A549 treated with dexamethasone at 1 μM for 4 hours (cell line): ENCODE data around the gene MXD4. TPM values are rescaled to one million over a fixed set of nuclear protein-coding genes. Genes with fewer than 3 reads are reported as not detected.

Source experiments
- total RNA-seq: library from RNA; stranded (reverse); fragments of 200-300 nt; extraction: Qiagen RNA extraction; gene quantifications from 5 replicates; pipeline ENCODE4 v1.2.3, GENCODE V29; 2022

Gene MXD4, protein sequence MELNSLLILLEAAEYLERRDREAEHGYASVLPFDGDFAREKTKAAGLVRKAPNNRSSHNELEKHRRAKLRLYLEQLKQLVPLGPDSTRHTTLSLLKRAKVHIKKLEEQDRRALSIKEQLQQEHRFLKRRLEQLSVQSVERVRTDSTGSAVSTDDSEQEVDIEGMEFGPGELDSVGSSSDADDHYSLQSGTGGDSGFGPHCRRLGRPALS
- 14.6 to 22.6 TPM (median 20.5 TPM) in 5 replicates for total RNA-seq

DNA sequence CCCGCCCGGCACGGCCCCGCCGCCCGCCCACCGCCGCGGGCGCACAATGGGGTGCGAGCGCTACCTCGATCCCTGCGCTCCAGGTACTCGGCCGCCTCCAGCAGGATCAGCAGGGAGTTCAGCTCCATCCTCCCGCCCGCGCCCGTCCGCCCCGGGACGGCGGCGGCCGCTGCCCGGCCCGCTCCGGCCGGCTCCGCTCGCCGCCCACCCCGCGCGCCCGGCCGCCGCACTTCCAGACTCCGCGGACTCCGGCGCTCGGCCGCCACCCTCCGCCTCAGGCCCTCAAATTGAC is at the start of gene MXD4:
MXD4 (minus strand) TSS at position 257 of the 292 bp plus-strand sequence; CDS start at position 128, 129 bp downstream.

DNA sequence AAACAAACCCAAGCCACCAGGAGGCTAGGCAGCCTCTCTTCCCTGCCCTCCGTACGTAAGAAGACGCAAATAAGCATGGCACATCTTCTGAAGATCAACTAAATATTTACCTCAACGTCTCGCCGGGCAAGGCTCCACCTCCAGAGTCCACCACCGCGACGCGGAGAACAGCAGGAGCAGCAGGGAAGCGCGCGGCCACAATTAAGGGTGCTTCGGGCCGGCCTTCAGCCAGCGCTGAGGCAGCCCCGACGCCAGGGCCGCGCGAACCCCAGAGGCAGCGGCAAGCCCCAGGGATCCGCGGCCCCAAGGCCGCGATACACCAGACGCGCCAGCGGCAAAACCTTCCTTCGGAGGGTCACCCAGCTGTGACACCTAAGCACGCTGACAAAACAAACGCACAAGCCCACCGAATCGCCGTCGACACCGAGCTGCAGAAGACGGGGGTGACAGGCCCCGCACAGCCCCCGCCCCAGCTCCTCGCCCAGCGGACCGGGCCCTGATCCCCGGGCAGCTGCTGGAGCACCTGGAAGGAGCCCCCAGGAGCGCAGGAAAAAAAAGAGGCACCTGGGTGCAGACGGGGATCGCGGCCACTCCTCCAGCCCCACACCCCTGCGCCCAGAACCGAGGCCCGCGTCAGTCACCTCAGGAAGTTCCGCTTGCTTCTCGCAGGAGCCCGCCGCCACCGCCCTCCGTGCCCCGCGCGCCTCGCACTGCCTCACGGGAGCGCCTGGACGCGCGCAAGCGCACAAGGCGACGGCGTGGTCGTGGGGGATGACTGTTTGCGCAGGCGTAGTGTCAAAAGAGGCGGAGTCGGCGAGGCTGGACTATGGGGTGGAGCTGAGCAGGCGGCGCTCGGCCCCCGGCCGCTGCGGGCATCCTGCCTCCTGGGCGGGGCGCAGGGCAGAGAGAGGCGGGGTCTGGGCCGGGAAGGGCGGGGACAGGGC is 20.2 kb downstream of the MXD4 start, which contains the start of the genes HAUS3 and POLN:
HAUS3 (minus strand) TSS at position 712 of the 944 bp plus-strand sequence. CDS start 1,175 bp downstream, outside the sequence.
POLN (minus strand) TSS at position 712 of the 944 bp plus-strand sequence. CDS start 12,890 bp downstream, outside the sequence.

Other genes with a start within 250 kb of the MXD4 start
- gene NAT8L, start 202.8 kb downstream of the MXD4 start, total RNA-seq = 8.3 to 14.4 TPM (median 13.0 TPM) in 5 replicates
- 6.1 to 8.3 TPM (median 7.9 TPM) in 5 replicates for gene HAUS3, start 20.0 kb downstream of the MXD4 start, total RNA-seq
- 0.55 to 0.77 TPM (median 0.67 TPM) in 5 replicates for gene POLN, start 20.0 kb downstream of the MXD4 start, total RNA-seq
- 1.2 to 2.7 TPM (median 2.3 TPM) in 5 replicates for gene ZFYVE28, start 156.5 kb upstream of the MXD4 start, total RNA-seq
- 0.06 to 0.13 TPM (median 0.09 TPM) in 4 of 5 replicates, not detected in the other for gene CFAP99, start 156.8 kb upstream of the MXD4 start, total RNA-seq
- 60.0 to 82.6 TPM (median 63.7 TPM) in 5 replicates for gene RNF4, start 207.0 kb upstream of the MXD4 start, total RNA-seq